Activated naive CD4-positive, alpha-beta T cell treated with anti-CD3 and anti-CD28 coated beads, Interleukin-2, amount 50 U/mL, for 72 hours (primary cell): ENCODE data around the gene NRM. TPM values are rescaled to one million over a fixed set of nuclear protein-coding genes. Genes with fewer than 3 reads are reported as not detected.
"Not testable (repeated sequence)": the region's sequence is repeated elsewhere in the genome, so short reads cannot be mapped to it uniquely, and the experiment has no call there.

Experiments used
- ATAC-seq, 2 donors: fragments of 150-1000 bp; cut with Tn5 transposase; 2 replicates each; pipeline ENCODE4 v1.10.0; 2021; ENCODE audit warnings: mild to moderate bottlenecking in 2 of 2, moderate library complexity in 2 of 2
- DNase-seq, 2 donors: peaks; one replicate each; pipeline ENCODE4 v3.0.0; 2021 to 2022; ENCODE audit warnings: low spot score in 2 of 2
- H3K27ac Mint-ChIP-seq, 2 donors: one replicate each; pipeline ENCODE4 v1.8.0; 2022; ENCODE audit warnings: mild to moderate bottlenecking in 2 of 2, mixed read lengths in 2 of 2
- H3K36me3 Mint-ChIP-seq, 2 donors: one replicate each; pipeline ENCODE4 v1.8.0; 2022; ENCODE audit warnings: mixed read lengths in 2 of 2
- H3K9me3 Mint-ChIP-seq, 2 donors: one replicate each; pipeline ENCODE4 v1.8.0; 2022; ENCODE audit warnings: mixed read lengths in 2 of 2
- total RNA-seq, 2 donors: library from RNA; stranded (reverse); gene quantifications; one replicate each; pipeline ENCODE4 v1.2.3, GENCODE V29; 2022

The NRM gene
- total RNA-seq, 2 donors from 2014 or later = 35.7 to 53.5 TPM

DNA sequence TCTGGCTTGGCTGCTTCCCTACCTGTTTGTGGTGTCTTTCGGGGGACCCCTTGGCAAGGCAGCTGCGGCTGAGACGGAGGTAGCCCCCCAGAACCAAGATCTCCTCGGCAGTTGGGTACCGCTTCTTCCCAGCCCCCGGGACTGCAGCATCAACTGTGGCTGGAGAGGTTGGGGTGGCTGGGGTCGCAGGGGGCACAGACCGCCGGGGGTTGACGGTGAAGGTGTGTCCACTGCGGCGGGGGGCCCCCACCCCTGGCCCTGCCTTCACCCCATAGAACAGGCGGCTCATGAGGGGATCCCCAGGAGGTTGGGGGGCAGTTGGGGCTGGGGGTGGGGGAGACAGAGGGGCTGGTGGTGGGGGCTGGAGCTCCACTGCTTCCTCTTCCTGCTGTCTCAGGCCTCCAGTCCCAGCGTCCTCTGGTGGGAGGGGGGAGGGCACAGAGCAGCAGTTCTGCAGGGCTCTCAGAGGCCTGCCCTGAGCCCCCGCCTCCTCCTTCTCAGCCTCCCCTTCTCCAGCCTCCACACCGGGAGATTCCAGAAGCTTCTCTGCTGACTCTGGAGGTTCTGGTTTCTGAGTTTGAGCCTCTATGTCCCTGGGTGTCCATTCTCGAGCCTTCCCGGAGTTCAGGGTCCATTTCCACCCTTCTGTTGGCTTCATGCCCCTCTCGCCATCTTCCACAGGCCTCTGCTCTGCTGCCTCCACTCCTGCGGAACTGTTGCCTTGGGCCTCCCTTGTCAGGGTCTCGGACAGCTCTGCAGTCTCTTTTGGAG, 6.2 kb downstream of the NRM start:
- peaks cover 68 to 78% of the 10 kb centered on the region in 2 donors for H3K36me3 Mint-ChIP-seq
- ATAC-seq = no peak
- no peak for DNase-seq

DNA sequence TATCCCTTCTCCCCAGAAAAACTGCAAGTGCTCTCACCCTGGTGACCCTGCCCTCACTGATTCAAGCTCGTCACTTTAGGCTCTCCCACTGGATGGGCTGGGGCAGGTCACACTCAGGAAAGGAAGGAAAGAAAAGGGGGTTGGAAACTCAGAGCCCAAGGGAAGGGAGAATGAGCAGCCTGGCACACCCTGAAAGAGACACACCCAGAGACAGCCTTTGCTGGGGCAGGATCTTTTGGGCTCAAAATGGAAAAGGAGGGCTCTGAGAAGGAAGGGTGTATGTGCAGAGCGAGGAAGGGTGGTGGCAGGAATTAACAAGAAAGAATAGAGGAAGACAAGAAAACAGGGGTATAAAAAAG, 6.8 kb downstream of the NRM start:
- no peak for ATAC-seq
- peak overlapping the region; percentile 97 to 99 for H3K27ac Mint-ChIP-seq
- DNase-seq = no peak
- H3K36me3 Mint-ChIP-seq = peaks cover 74 to 84% of the 10 kb centered on the region in 2 donors
- no peaks in the 10 kb centered on the region for H3K9me3 Mint-ChIP-seq

More for the DNA sequence above, 6.2 kb downstream of the NRM start:
- Mint-ChIP-seq H3K9me3 (no peaks in the 10 kb centered on the region), H3K27ac (peak overlapping the region; percentile 97 to 99)

DNA sequence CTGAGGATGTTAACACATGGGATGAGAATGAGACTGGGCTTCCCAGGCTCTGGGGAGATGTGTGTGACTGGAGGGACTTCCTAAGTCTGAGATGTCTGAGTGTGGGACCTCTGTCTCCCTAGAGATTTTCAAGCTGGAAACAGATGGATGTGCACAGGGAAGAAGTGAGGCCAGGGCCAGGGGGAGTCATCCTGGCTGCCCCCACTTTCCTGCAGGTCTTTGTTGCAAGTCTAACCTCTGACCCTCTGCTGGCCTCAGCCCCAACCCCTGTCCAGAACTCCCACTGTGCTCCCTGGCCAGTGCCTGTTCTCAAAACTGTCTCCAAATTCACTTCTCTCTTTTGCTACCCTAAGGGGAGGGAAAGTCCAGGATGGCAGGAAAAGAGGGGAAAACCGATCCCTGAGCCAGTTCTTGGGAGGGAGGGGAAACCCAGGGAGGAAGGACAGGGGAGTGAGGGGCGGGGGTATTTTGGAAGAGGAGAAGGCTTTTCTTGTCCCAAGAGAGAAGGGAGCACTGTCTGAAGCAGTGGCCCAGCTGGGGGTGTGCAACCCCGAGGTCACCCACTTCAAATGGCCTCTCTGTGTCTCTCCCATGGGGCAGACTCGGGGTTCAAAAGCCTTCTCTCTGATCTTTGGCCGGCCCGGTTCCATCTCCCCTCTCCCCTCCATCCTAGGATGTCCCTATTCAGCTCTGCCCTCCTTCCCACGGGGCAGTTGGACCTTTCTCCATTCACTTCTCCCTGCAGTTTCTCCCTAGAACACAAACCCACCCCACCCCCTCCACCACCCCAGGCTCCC, 7.4 kb downstream of the NRM start:
- H3K27ac Mint-ChIP-seq = peak overlapping the region; percentile 97 to 99
- H3K9me3 Mint-ChIP-seq = no peaks in the 10 kb centered on the region
- ATAC-seq (no peak), DNase-seq (no peak)
- H3K36me3 Mint-ChIP-seq = peaks cover 78 to 87% of the 10 kb centered on the region in 2 donors

- Mint-ChIP-seq H3K9me3 (no peaks in the 10 kb centered on the region), H3K36me3 (peaks cover 78 to 84% of the 10 kb centered on the region in 2 donors), H3K27ac (peak overlapping the region; percentile 97 to 99)
- DNase-seq = peak; percentile 78 to 92
- ATAC-seq = peak; percentile 75 to 76
These were observed 8.4 kb downstream of the NRM start for GRCh38 chr6:30682143-30683117.

DNA sequence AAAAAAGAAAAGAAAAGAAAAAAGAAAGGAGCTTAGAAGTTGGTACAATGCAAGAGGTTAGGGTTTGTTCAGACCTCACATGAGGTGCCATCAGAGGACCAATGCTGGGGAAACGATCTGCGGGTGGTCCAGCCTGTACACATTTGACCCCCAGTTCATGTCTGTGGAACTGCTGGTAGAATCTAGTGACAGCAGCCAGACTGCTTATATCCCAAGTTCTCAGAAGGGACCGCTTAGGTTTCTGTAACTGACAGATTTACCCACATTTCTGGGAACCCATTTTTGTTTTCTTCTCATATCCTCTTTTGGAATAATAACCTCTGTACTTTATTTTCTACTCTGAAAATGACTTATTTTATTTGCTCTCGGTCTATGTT, 9.0 kb downstream of the NRM start:
- H3K9me3 Mint-ChIP-seq = no peaks in the 10 kb centered on the region
- H3K36me3 Mint-ChIP-seq = peaks cover 82 to 86% of the 10 kb centered on the region in 2 donors
- H3K27ac Mint-ChIP-seq = peak overlapping the region; percentile 97 to 99
- peak in 1 of 2 donors; percentile 2 for ATAC-seq
- no peak for DNase-seq

- Mint-ChIP-seq H3K9me3 (no peaks in the 10 kb centered on the region), H3K27ac (peak overlapping the region; percentile 97 to 99), H3K36me3 (peaks cover 75 to 80% of the 10 kb centered on the region in 2 donors)
- DNase-seq = no peak
- ATAC-seq = no peak
These were observed 10.8 kb downstream of the NRM start for GRCh38 chr6:30679765-30680535.

GRCh38 chr6:30678964-30679726, 11.6 kb downstream of the NRM start:
- Mint-ChIP-seq H3K9me3 (no peaks in the 10 kb centered on the region), H3K36me3 (peaks cover 68 to 72% of the 10 kb centered on the region in 2 donors), H3K27ac (peak overlapping the region; percentile 97 to 99)
- DNase-seq = peak; percentile 89 to 97
- ATAC-seq = peak; percentile 36 to 47

GRCh38 chr6:30676660-30677285, 14.0 kb downstream of the NRM start:
- H3K36me3 Mint-ChIP-seq = peaks cover 48 to 51% of the 10 kb centered on the region in 2 donors
- no peaks in the 10 kb centered on the region for H3K9me3 Mint-ChIP-seq
- ATAC-seq (no peak), DNase-seq (no peak)
- H3K27ac Mint-ChIP-seq = peak overlapping the region; percentile 41 to 45

DNA sequence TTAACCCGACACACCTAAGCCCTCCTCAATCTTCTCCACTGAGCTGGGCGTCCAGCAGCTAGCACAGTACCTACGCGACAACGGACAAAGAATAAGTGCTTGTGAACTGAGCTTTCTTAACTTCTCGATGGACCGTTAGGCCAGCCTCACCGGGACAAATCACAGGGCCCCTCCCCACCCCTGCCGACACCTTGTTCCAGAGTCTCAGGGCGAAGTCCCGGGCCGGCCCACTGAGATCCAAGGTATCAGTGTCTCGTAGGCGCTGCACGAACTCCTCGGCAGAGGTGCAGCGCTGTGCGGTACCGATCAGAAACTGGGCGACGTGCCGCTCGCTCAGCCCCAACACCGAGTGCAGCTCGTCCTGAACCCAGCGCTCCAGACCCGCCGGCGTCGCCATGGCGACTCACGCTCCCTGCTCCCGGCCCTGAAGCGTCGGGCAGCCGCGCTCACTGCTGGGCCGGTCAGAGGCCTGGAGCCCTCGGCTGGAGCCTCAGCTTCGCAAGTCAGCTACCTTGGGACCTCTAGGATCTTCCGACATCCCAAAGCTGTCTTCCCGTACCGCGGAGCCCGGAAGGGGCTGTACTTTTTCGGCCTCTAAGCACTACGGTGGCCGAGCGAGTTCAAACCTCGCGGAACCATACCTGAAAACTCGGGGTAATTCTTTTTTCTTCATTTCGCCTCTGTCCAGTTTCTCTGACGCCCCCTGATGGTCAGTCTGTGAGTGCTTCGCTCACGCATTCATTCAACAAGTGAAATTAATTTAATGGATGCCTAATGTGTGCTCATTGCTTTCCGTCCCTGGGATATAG, 18.1 kb downstream of the NRM start, which contains the start of gene DHX16:
DHX16 (minus strand) TSS at position 562 of the 809 bp plus-strand sequence; CDS start at position 397, 165 bp downstream.
- Mint-ChIP-seq H3K36me3 (peaks cover 12 to 19% of the 10 kb centered on the region in 2 donors), H3K27ac (peak within 1 kb of the TSS; percentile 83 to 86), H3K9me3 (no peaks in the 10 kb centered on the region)
- peak; percentile 79 to 83 for ATAC-seq
- DNase-seq = peak; percentile 91 to 93

- peaks cover 2 to 8% of the 10 kb centered on the region in 2 donors for H3K36me3 Mint-ChIP-seq
These were observed 19.8 kb downstream of the NRM start for GRCh38 chr6:30670760-30671527.

GRCh38 chr6:30666300-30666699, 24.5 kb downstream of the NRM start:
- H3K36me3 Mint-ChIP-seq = peaks cover 20 to 23% of the 10 kb centered on the region in 2 donors
- H3K9me3 Mint-ChIP-seq = not testable (repeated sequence)
- ATAC-seq (peak; percentile 79 to 94), DNase-seq (peak in 1 of 2 donors; percentile 74)
- H3K27ac Mint-ChIP-seq = peak overlapping the region; percentile 52 to 76

More at GRCh38 chr6:30670760-30671527, 19.8 kb downstream of the NRM start:
- no peak for DNase-seq
- no peak for ATAC-seq
- Mint-ChIP-seq H3K9me3 (no peaks in the 10 kb centered on the region), H3K27ac (peak overlapping the region; percentile 59 to 72)

- no peak for DNase-seq
- Mint-ChIP-seq H3K9me3 (no peaks in the 10 kb centered on the region), H3K36me3 (peaks cover 21 to 23% of the 10 kb centered on the region in 2 donors), H3K27ac (peak overlapping the region in 1 of 2 donors; percentile 42)
- ATAC-seq = no peak
These were observed 25.6 kb downstream of the NRM start for GRCh38 chr6:30664994-30665767.
